Nephron progenitor cell (in vitro differentiated cells): Measurements from ENCODE around the gene CDH3.

Source experiments
- DNase-seq: peaks from one replicate; pipeline ENCODE4 v3.0.0; 2021
- H3K27ac Mint-ChIP-seq: 2 replicates; pipeline ENCODE4 v1.8.0; 2021; ENCODE audit warnings: mild to moderate bottlenecking, moderate library complexity, mixed read lengths
- H3K27me3 Mint-ChIP-seq: 2 replicates; pipeline ENCODE4 v1.8.0; 2021; ENCODE audit warnings: mild to moderate bottlenecking, low read depth, mixed read lengths; ENCODE audit not compliant: poor library complexity
- H3K36me3 Mint-ChIP-seq: 2 replicates; pipeline ENCODE4 v1.8.0; 2021; ENCODE audit warnings: low read depth, mixed read lengths
- H3K4me1 Mint-ChIP-seq: 2 replicates; pipeline ENCODE4 v1.8.0; 2021; ENCODE audit warnings: mixed read lengths
- H3K4me3 Mint-ChIP-seq: 2 replicates; pipeline ENCODE4 v1.8.0; 2021; ENCODE audit warnings: mild to moderate bottlenecking, moderate library complexity, mixed read lengths
- H3K9me3 Mint-ChIP-seq: 2 replicates; pipeline ENCODE4 v1.8.0; 2021; ENCODE audit warnings: mild to moderate bottlenecking, moderate library complexity, mixed read lengths
- CTCF ChIP-seq: fragments of 200-600 bp; sonication (generic); IDR thresholded peaks from 2 replicates; pipeline ENCODE4 v1.5.0; 2021; ENCODE audit warnings: antibody characterized with exemption

The CDH3 gene

DNA sequence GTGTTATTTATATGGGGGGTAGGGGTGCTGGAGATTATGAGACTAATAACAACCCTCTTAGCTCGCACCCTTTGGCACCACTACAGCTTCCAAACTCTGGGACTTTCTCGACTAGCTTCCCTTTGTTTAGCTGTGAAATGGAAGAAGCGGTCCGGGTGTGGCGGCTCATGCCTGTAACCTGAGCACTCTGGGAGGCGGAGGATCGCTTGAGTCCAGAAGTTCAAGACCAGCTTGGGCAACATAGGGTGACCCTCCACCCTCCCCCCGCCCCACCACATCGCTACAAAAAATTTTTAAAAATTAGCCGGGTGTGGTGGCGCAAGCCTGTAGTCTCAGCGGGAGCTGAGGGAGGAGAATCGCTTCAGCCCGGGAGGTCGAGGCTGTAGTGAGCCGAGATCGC, 814 bp upstream of the CDH3 start:
- H3K36me3 Mint-ChIP-seq = no peaks in the 10 kb centered on the region
- no peak overlapping the region for H3K27ac Mint-ChIP-seq
- H3K4me1 Mint-ChIP-seq = peaks cover 46% of the 10 kb centered on the region
- H3K4me3 Mint-ChIP-seq = peak overlapping the region; percentile 86
- TF ChIP-seq CTCF = no peak
- H3K27me3 Mint-ChIP-seq = peaks cover 37% of the 10 kb centered on the region
- peak; percentile 20 for DNase-seq
- H3K9me3 Mint-ChIP-seq = no peaks in the 10 kb centered on the region

DNA sequence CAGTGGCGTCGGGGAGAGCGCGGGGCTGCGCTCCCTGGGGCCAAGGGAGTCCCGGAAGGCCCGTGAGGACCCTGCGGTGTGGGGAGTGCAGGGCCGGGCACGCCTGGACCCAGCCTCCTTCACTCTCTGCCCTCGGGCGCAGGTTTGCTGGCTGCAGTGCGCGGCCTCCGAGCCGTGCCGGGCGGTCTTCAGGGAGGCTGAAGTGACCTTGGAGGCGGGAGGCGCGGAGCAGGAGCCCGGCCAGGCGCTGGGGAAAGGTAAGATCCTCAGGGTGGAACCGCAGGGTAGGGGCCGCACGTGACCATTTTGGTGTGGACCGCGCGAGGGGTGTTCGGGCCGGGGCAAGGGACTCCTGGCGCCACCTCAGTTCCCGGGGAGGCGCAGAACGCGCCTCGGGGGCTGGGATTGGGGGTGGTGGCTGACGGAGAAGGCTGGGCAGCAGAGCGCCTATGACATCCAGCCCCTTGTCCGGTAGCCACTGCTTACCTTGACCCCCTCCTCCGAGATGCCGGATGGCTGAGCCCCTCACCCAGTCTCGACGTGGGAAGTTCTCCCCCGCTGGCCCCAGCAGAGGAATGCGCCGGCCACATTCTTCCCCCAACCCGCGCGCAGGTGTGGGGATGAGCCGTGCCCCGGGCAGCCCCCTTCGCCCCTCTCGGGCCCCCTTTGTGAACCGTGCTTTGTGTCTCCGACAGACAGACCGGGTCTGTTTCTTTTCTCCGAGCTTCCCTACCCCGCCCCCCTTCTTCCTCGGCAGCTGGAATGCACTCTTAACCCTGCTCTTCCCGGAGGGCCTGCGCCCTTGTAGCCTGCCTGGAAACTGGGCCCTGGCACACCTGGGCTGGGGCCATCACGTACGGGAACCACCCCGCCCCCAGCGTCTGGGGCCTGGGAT, 631 bp downstream of the CDH3 start:
- Mint-ChIP-seq H3K27ac (no peak overlapping the region), H3K9me3 (no peaks in the 10 kb centered on the region), H3K4me1 (peaks cover 45% of the 10 kb centered on the region), H3K27me3 (peaks cover 37% of the 10 kb centered on the region), H3K4me3 (peak overlapping the region; percentile 86), H3K36me3 (no peaks in the 10 kb centered on the region)
- peak; percentile 60 for DNase-seq
- TF ChIP-seq CTCF = no peak

- Mint-ChIP-seq H3K9me3 (no peaks in the 10 kb centered on the region), H3K36me3 (no peaks in the 10 kb centered on the region), H3K27ac (no peak overlapping the region), H3K27me3 (peaks cover 30% of the 10 kb centered on the region), H3K4me1 (peaks cover 35% of the 10 kb centered on the region), H3K4me3 (peak overlapping the region; percentile 86)
- TF ChIP-seq CTCF = no peak
- no peak for DNase-seq
Observed at GRCh38 chr16:68646953-68647659, 2.0 kb downstream of the CDH3 start.

DNA sequence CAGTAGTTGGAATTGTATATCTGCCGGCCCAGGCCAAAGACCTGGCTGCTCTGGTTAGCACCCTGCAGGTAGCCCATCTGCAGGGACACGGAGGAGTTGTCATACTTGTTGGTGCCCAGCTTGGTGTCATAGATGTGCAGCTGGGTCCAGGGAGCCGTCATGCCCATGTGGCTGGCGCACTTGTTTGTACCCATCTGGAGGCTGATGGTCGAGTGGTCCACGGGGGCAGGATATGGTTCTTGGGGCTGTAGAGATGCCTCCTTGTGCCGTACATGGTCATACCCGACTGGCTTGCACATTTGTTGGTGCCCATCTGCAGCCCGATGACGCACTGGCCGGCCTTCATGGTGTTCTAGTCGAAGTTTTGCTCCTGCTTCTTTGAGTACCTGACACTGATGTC, 6.0 kb downstream of the CDH3 start:
- no peak overlapping the region for H3K27ac Mint-ChIP-seq
- no peak for TF ChIP-seq CTCF
- no peak for DNase-seq
- peaks cover 9% of the 10 kb centered on the region for H3K27me3 Mint-ChIP-seq
- no peaks in the 10 kb centered on the region for H3K9me3 Mint-ChIP-seq
- H3K36me3 Mint-ChIP-seq = no peaks in the 10 kb centered on the region
- no peak overlapping the region for H3K4me3 Mint-ChIP-seq
- H3K4me1 Mint-ChIP-seq = peaks cover 23% of the 10 kb centered on the region

DNA sequence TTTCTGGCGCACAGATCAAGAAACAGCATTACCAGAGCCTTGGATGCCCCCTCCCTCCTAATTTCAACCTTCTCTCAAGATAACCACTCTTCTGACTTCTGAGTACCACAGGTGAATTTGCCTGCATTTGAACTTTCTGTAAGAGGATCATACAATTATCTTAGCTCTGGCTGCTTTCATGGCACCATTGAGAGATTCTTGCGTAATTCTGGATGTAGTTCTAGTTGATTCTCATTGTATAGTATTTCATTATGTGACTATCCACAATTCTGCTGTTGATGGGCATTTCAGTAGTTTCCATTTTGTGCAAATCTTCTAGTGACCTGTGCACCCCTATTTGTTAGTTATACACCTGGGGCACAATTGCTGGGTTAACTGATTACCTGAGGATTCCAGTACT, 7.5 kb downstream of the CDH3 start:
- Mint-ChIP-seq H3K27me3 (peaks cover 6% of the 10 kb centered on the region), H3K4me1 (peaks cover 24% of the 10 kb centered on the region), H3K9me3 (no peaks in the 10 kb centered on the region), H3K36me3 (no peaks in the 10 kb centered on the region), H3K27ac (no peak overlapping the region), H3K4me3 (no peak overlapping the region)
- no peak for DNase-seq
- TF ChIP-seq CTCF = no peak
